Tibial nerve (tissue), 4 donors: Measurements from ENCODE around the gene HAGHL.

Experiments
- EP300 ChIP-seq, 2 donors: sonication (generic); formaldehyde crosslinking; IDR thresholded peaks; one replicate each; pipeline ENCODE4 v1.6.1; 2017; ENCODE audit warnings: antibody characterized with exemption in 2 of 2, mild to moderate bottlenecking in 1 of 2
- POLR2A ChIP-seq, 2 donors: fragments of 450-650 bp; IDR thresholded peaks; one replicate each; pipeline ENCODE4 v1.6.1; 2017; ENCODE audit warnings: antibody characterized with exemption in 2 of 2, mild to moderate bottlenecking in 2 of 2, moderate library complexity in 2 of 2
- TF ChIP-seq, protein P1 (sequence below), 5 experiments: fragments of 200-600 bp in 3 of 5; fragments of 450-650 bp in 2 of 5; sonication (generic) in 3 of 5; IDR thresholded peaks; one replicate each; pipeline ENCODE4 v1.5.1; 2016 to 2019; ENCODE audit warnings: antibody characterized with exemption in 5 of 5, mild to moderate bottlenecking in 3 of 5, moderate library complexity in 2 of 5

GRCh38 chr16:695355-696089 lies 31.4 kb upstream of the HAGHL start:
- TF ChIP-seq, protein P1, sequence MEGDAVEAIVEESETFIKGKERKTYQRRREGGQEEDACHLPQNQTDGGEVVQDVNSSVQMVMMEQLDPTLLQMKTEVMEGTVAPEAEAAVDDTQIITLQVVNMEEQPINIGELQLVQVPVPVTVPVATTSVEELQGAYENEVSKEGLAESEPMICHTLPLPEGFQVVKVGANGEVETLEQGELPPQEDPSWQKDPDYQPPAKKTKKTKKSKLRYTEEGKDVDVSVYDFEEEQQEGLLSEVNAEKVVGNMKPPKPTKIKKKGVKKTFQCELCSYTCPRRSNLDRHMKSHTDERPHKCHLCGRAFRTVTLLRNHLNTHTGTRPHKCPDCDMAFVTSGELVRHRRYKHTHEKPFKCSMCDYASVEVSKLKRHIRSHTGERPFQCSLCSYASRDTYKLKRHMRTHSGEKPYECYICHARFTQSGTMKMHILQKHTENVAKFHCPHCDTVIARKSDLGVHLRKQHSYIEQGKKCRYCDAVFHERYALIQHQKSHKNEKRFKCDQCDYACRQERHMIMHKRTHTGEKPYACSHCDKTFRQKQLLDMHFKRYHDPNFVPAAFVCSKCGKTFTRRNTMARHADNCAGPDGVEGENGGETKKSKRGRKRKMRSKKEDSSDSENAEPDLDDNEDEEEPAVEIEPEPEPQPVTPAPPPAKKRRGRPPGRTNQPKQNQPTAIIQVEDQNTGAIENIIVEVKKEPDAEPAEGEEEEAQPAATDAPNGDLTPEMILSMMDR (IDR thresholded peaks at IDR 0.05): no peak
- no peak for TF ChIP-seq POLR2A (IDR thresholded peaks at IDR 0.05)
- no peak for TF ChIP-seq EP300 (IDR thresholded peaks at IDR 0.05)
